Measurements from ENCODE around the gene TMEM138.

The TMEM138 gene

GRCh38 chr11:61411589-61411988 lies 49.4 kb downstream of the TMEM138 start:
- no peak for DNase-seq

- DNase-seq, result no peak
These were observed 51.3 kb downstream of the TMEM138 start for GRCh38 chr11:61413496-61413895.

- no peak for DNase-seq
These were observed 52.4 kb downstream of the TMEM138 start for GRCh38 chr11:61414547-61414946.

- DNase-seq, result no peak
These were observed 53.2 kb downstream of the TMEM138 start for GRCh38 chr11:61415381-61415780.

GRCh38 chr11:61416941-61417340 lies 54.8 kb downstream of the TMEM138 start:
- no peak for DNase-seq

GRCh38 chr11:61417670-61418069 lies 55.5 kb downstream of the TMEM138 start:
- DNase-seq, result no peak

GRCh38 chr11:61418136-61418535 lies 56.0 kb downstream of the TMEM138 start:
- no peak for DNase-seq

Measured in activated T-cell treated with anti-CD3 and anti-CD28 coated beads for 4 hours (primary cell).